Breast epithelium (tissue), 4 donors: ENCODE data around the gene CASP3. TPM values are rescaled to one million over a fixed set of nuclear protein-coding genes. Genes with fewer than 3 reads are reported as not detected.
"Not testable (repeated sequence)": the region's sequence is repeated elsewhere in the genome, so short reads cannot be mapped to it uniquely, and the experiment has no call there.

Experiments used
- DNase-seq, 2 donors: peaks; one replicate each; pipeline ENCODE4 v3.0.0-alpha.2; 2019; ENCODE audit warnings: low spot score in 2 of 2
- H3K27ac ChIP-seq, 2 donors: fragments of 200-600 bp; sonication (generic) in 1 of 2; one replicate each; pipeline ENCODE4 v1.5.1; 2016 to 2019; ENCODE audit warnings: mild to moderate bottlenecking in 1 of 2
- H3K27me3 ChIP-seq, 2 donors: fragments of 200-600 bp; sonication (generic) in 1 of 2; one replicate each; pipeline versions ENCODE4 v1.5.1 to v1.6.0; 2017 to 2019; ENCODE audit warnings: control low read depth in 1 of 2, mild to moderate bottlenecking in 1 of 2
- H3K36me3 ChIP-seq: fragments of 200-600 bp; one replicate; pipeline ENCODE4 v1.5.1; 2019
- H3K4me1 ChIP-seq, 2 donors: fragments of 200-600 bp; sonication (generic); one replicate each; pipeline ENCODE4 v1.5.1; 2016 to 2019; ENCODE audit warnings: control low read depth in 1 of 2
- H3K4me3 ChIP-seq, 3 donors: fragments of 200-600 bp; sonication (generic); 1 replicate in 2 of 3; 2 replicates in 1 of 3; pipeline ENCODE4 v1.5.1; 2016 to 2019; ENCODE audit warnings: mild to moderate bottlenecking in 3 of 3, moderate library complexity in 2 of 3
- H3K9me3 ChIP-seq, 2 donors: fragments of 200-600 bp; sonication (generic) in 1 of 2; one replicate each; pipeline ENCODE4 v1.5.1; 2016 to 2019; ENCODE audit warnings: control low read depth in 1 of 2
- POLR2A ChIP-seq: fragments of 450-650 bp; IDR thresholded peaks from one replicate; pipeline ENCODE4 v1.6.1; 2016; ENCODE audit warnings: antibody characterized with exemption, mild to moderate bottlenecking, moderate library complexity
- POLR2AphosphoS5 ChIP-seq, 3 donors: sonication (generic); formaldehyde crosslinking; IDR thresholded peaks; one replicate each; pipeline ENCODE4 v1.6.1; 2017; ENCODE audit warnings: antibody characterized with exemption in 3 of 3
- intact Hi-C: fragments of 100-400 bp; cut with DNase I; formaldehyde crosslinking; loops from one replicate; pipeline ENCODE4 v1.15.1; 2023; ENCODE audit warnings: low total_unique reads
- total RNA-seq, 3 donors: library from RNA; depleted of rRNA; stranded (reverse); fragments of >200 nt; gene quantifications; one replicate each; pipeline ENCODE4 v1.1.0, GENCODE V29; 2016
- TF ChIP-seq, protein P1 (sequence below), 3 donors: fragments of 450-650 bp; IDR thresholded peaks; one replicate each; pipeline ENCODE4 v1.5.1; 2016 to 2017; ENCODE audit warnings: antibody characterized with exemption in 3 of 3, mild to moderate bottlenecking in 3 of 3, moderate library complexity in 3 of 3

Gene CASP3
- total RNA-seq, 3 donors from 2014 or later, result 16.4 to 20.9 (median 16.6) TPM

DNA sequence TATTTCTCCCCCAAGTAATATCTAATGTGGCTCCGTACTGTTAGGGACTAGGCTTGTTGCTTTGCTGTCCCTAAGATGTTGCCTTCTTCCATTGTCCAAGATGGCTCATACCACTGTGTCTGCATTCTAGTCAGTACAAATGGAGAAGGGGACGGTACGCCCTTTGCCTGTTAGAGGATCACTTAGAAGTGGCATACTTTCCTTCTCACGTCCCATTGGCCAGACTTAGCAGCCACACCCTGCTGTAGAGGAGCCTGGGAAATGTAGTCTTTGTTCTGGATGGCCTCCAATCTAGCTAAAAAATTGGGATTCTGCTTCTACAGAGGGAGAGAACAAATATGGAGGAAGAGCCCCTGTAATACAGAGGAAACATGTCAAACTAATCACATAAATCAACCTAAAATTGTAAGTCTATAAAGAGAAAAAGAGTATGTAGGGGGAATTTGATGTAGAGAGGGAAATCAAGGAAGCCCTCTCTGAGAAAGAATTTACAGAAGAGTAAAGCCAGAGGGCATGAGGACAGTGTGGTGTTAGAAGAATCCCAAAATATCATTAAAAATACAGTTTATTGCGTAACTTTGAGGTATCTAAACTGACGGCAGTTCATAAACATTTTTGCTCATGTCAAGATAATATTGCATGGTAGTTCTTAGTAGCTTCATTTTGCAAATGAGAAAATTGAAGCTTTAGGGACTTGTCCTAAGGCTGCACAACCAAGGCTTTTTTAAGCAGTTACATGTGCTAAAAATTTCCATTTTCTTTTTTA is 15.4 kb upstream of the CASP3 start:
- intact Hi-C loops, result no loop called here
- Histone ChIP-seq H3K36me3 (no peaks in the 10 kb centered on the region), H3K4me3 (no peak overlapping the region), H3K9me3 (no peaks in the 10 kb centered on the region), H3K27ac (no peak overlapping the region), H3K4me1 (no peaks in the 10 kb centered on the region), H3K27me3 (no peaks in the 10 kb centered on the region)
- DNase-seq, result no peak
- TF ChIP-seq POLR2AphosphoS5 (IDR thresholded peaks at IDR 0.05) (no peak), POLR2A (no peak)
- TF ChIP-seq, protein P1, sequence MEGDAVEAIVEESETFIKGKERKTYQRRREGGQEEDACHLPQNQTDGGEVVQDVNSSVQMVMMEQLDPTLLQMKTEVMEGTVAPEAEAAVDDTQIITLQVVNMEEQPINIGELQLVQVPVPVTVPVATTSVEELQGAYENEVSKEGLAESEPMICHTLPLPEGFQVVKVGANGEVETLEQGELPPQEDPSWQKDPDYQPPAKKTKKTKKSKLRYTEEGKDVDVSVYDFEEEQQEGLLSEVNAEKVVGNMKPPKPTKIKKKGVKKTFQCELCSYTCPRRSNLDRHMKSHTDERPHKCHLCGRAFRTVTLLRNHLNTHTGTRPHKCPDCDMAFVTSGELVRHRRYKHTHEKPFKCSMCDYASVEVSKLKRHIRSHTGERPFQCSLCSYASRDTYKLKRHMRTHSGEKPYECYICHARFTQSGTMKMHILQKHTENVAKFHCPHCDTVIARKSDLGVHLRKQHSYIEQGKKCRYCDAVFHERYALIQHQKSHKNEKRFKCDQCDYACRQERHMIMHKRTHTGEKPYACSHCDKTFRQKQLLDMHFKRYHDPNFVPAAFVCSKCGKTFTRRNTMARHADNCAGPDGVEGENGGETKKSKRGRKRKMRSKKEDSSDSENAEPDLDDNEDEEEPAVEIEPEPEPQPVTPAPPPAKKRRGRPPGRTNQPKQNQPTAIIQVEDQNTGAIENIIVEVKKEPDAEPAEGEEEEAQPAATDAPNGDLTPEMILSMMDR (IDR thresholded peaks at IDR 0.05), result no peak

DNA sequence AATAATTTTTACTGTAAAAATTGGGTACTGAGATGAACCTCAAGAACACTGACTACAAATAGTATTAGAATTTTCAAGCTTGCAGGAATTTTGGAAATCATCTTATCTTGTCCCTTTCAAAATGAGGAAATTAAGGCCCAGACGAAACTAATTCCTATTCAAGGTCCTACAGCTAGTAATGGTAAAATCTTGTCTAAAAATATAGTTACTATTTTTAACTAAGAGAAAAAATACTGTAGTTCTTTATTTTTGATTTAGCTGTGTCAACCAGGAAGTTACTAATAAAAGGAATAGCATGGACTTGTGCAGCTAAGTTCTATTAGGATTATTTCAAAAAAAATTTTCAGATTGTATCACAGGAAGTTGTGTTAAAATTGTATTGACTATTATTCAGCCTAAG is 13.0 kb upstream of the CASP3 start:
- H3K36me3 ChIP-seq, result no peaks in the 10 kb centered on the region
- no peak for TF ChIP-seq POLR2AphosphoS5 (IDR thresholded peaks at IDR 0.05)
- TF ChIP-seq, protein P1 (IDR thresholded peaks at IDR 0.05), result no peak
- H3K27ac ChIP-seq, result no peak overlapping the region
- intact Hi-C loops, result no loop called here
- H3K4me1 ChIP-seq, result no peaks in the 10 kb centered on the region
- no peak for DNase-seq
- no peaks in the 10 kb centered on the region for H3K9me3 ChIP-seq
- H3K4me3 ChIP-seq, result no peak overlapping the region
- no peaks in the 10 kb centered on the region for H3K27me3 ChIP-seq

DNA sequence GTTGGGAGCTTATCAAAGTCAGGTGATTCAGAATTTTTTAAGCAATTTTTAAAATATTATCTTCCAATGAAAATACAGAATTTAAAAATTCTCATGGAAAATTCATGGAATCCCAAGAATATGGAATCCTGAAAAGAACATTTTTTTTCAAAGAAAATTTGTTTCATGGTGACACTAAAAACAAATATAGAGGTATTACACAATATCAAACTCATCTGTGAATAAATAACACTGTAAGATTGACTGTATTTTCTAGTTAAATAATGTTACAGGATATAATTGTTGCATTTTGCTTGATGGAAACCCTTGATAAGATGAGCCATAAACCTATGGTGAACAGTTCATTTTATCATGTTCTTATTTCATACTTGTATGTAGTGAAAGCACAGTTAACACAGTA is 11.7 kb upstream of the CASP3 start:
- no peak for DNase-seq
- Histone ChIP-seq H3K36me3 (no peaks in the 10 kb centered on the region), H3K27me3 (no peaks in the 10 kb centered on the region), H3K27ac (no peak overlapping the region), H3K9me3 (no peaks in the 10 kb centered on the region), H3K4me3 (no peak overlapping the region), H3K4me1 (no peaks in the 10 kb centered on the region)
- intact Hi-C loops, result no loop called here
- TF ChIP-seq POLR2A, result no peak

DNA sequence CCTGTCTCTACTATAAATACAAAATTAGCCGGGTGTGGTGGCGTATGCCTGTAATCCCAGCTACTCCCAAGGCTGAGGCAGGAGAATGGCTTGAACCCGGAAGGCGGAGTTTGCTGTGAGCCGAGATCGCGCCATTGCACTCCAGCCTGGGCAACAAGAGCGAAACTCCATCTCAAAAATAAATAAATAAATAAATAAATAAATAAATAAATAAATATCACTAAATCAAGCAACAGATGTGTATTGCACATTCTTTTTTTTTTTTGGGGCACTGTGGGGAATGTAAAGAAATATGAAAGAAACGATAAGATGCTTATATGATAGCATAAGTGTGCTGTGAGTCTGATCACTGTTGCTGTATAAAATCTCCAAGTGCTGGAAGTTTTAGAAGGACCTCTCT is 8.6 kb upstream of the CASP3 start:
- intact Hi-C loops, H3K36me3 ChIP-seq, H3K27me3 ChIP-seq, H3K4me1 ChIP-seq, H3K27ac ChIP-seq, DNase-seq, H3K4me3 ChIP-seq, H3K9me3 ChIP-seq: not testable (repeated sequence)

DNA sequence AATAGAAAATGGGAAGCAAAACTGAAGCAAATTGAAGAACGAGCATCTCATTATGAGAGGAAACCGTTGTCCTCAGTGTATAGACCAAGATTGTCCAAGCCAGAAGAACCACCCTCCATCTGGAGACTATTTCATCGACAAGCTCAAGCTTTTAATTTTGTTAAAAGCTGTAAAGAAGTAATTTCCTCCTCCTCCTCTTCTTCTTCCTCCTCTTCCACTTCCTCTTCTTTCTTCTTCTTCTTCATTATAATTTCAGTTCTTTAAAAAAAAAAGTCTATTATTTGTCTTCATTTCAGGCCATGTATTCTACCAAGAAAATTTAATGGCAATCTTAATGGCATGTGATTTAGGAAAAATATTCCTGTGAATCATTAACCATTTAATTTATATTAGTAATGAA is 7.9 kb upstream of the CASP3 start:
- no peaks in the 10 kb centered on the region for H3K4me1 ChIP-seq
- H3K27me3 ChIP-seq, result no peaks in the 10 kb centered on the region
- intact Hi-C loops, result no loop called here
- TF ChIP-seq, protein P1 (IDR thresholded peaks at IDR 0.05), result no peak
- TF ChIP-seq POLR2A (no peak), POLR2AphosphoS5 (IDR thresholded peaks at IDR 0.05) (no peak)
- no peak overlapping the region for H3K27ac ChIP-seq
- H3K36me3 ChIP-seq, result no peaks in the 10 kb centered on the region
- no peak overlapping the region for H3K4me3 ChIP-seq
- H3K9me3 ChIP-seq, result no peaks in the 10 kb centered on the region
- no peak for DNase-seq

DNA sequence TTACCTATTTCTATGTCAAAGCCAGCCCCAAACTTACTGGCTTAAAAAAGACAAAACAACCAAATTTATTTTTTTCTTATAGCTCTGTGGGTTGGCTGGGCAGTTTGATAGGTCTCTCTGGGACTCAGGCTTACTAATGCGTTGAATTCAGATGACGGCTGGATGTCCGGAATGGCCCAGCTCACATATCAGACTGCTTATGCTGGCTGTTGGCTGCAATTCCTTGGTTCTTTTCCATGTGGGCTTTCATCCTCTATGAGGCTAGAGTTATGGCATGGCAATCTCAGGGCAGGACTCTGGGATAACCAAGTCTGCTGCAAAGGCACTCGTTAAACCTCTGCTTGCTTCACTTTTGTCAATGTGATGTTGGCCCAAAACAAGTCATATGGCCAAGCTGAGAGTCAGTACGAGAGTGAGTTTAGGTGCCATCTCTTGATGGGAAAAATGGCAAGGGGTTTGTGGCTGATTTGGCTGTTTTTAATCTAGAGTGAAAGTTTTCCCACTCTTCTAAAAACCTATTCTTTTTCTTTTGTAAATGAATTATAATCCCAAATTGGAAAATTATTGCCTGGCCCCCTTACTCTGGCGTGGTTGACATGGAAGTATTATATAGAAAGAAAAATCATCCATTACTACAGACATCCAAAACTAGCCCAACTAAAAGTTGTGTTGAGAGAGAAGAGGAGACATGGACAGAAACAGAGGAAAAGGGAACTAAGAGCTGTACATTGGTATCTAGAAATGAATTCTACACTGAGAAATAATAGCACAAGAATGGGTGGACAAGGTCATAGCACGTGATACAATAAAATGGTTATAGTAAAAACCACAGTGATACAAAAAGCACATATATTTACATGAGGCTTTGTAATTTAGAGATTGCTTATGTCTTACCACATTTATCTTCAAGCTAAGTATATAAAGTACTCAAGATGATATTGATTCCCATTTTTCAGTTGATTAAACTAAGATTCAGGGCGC is 6.9 kb upstream of the CASP3 start:
- Histone ChIP-seq H3K27me3 (no peaks in the 10 kb centered on the region), H3K4me1 (no peaks in the 10 kb centered on the region), H3K36me3 (no peaks in the 10 kb centered on the region), H3K4me3 (no peak overlapping the region), H3K27ac (no peak overlapping the region), H3K9me3 (no peaks in the 10 kb centered on the region)
- no peak for DNase-seq
- intact Hi-C loops, result no loop called here
- TF ChIP-seq POLR2AphosphoS5 (IDR thresholded peaks at IDR 0.05) (no peak), POLR2A (no peak)
- TF ChIP-seq, protein P1 (IDR thresholded peaks at IDR 0.05), result no peak
